Heart right ventricle (tissue), 16 donors: Measurements from ENCODE around the gene MYH11. TPM values are rescaled to one million over a fixed set of nuclear protein-coding genes. Genes with fewer than 3 reads are reported as not detected.
"Not testable (repeated sequence)": the region's sequence is repeated elsewhere in the genome, so short reads cannot be mapped to it uniquely, and the experiment has no call there.

Experiments used
- ATAC-seq, 8 donors: fragments of 200-7000 bp; cut with Tn5 transposase; one replicate each; pipeline ENCODE4 v1.9.1; 2020; ENCODE audit warnings: mild to moderate bottlenecking in 8 of 8, moderate library complexity in 8 of 8, moderate number of reproducible peaks in 1 of 8
- DNase-seq, 2 donors: peaks; one replicate each; pipeline ENCODE4 v3.0.0-alpha.2; 2020
- H3K27ac ChIP-seq, 10 donors: fragments of 200-600 bp; sonication (generic) in 2 of 10; one replicate each; pipeline versions ENCODE4 v1.5.0 to v1.8.0; 2020 to 2022; ENCODE audit warnings: mild to moderate bottlenecking in 3 of 10
- H3K27me3 ChIP-seq, 7 donors: fragments of 200-600 bp; one replicate each; pipeline ENCODE4 v1.8.0; 2021 to 2022; ENCODE audit warnings: mild to moderate bottlenecking in 2 of 7
- H3K36me3 ChIP-seq, 9 donors: fragments of 200-600 bp; sonication (generic) in 1 of 9; one replicate each; pipeline versions ENCODE4 v1.5.0 to v1.8.0; 2020 to 2022; ENCODE audit warnings: mild to moderate bottlenecking in 2 of 9
- H3K4me1 ChIP-seq, 9 donors: fragments of 200-600 bp; sonication (generic) in 1 of 9; one replicate each; pipeline versions ENCODE4 v1.5.0 to v1.8.0; 2020 to 2022; ENCODE audit warnings: mild to moderate bottlenecking in 4 of 9
- H3K4me3 ChIP-seq, 10 donors: fragments of 200-600 bp; sonication (generic) in 2 of 10; one replicate each; pipeline versions ENCODE4 v1.5.0 to v1.8.0; 2020 to 2022; ENCODE audit warnings: mild to moderate bottlenecking in 7 of 10, moderate library complexity in 2 of 10
- H3K9me3 ChIP-seq, 11 donors: fragments of 200-600 bp in 10 of 11; sonication (generic) in 2 of 11; one replicate each; pipeline versions ENCODE4 v1.5.0 to v1.8.0; 2013 to 2022; ENCODE audit warnings: mild to moderate bottlenecking in 2 of 11, control low read depth in 1 of 11, moderate library complexity in 1 of 11
- CTCF ChIP-seq, 9 donors: fragments of 200-600 bp; sonication (generic) in 2 of 9; IDR thresholded peaks; one replicate each; pipeline versions ENCODE4 v1.5.0 to v1.8.0; 2021 to 2022; ENCODE audit warnings: antibody characterized with exemption in 9 of 9, mild to moderate bottlenecking in 5 of 9, moderate library complexity in 1 of 9
- WGBS, 2 donors: extraction: QIAGEN DNeasy Blood & Tissue Kit; methylation state at CpG; one replicate each; pipeline ENCODE4 v1.1.7; 2013; ENCODE audit warnings: inconsistent platforms in 1 of 2; 5-methylcytosine and 5-hydroxymethylcytosine counted together
- intact Hi-C, 10 donors: fragments of 100-400 bp; cut with DNase I; formaldehyde crosslinking; loops; one replicate each; pipeline versions ENCODE4 v1.11.1 to v1.14.2; 2022
- polyA plus RNA-seq, 2 donors: library from polyadenylated mRNA; stranded (reverse); fragments of 200-250 nt; gene quantifications; one replicate each; pipeline ENCODE4 v1.2.3, GENCODE V29; 2013
- total RNA-seq, 10 donors: library from RNA; stranded (reverse); fragmentation: NEBNext Ultra II Directional in 3 of 10; extraction: Animal tissue kit (Norgen Biotek cat#: 25700) in 3 of 10; gene quantifications; one replicate each; pipeline versions ENCODE4 v1.2.1 to v1.2.4, GENCODE V29; 2021 to 2023
- donor health status: Arrhythmogenic right ventricular cardiomyopathy.
- donor health status: ischemic (EF 13 %, LVEDD 7.1; RV severe dilation, severe dysfunction).
- donor health status: healthy with polysubstance abuse.
- donor health status: DM: no; HTN: yes; CAD: no.
- donor health status: DM: no; HTN: no; CAD: no.
- donor health status: ischemic (EF 25% LVEDD 6.9; RV normal size, moderate dysfunction).
- donor health status: ischemic (EF 25% LVEDD 5.7; RV mildly dilated, moderate dysfunction).
- donor health status: healthy.
- donor health status: DM: yes; HTN: yes; CAD: no.
- donor health status: Ischemic cardiomyopathy.
- donor health status: ischemic (EF 35%, LVEDD 5.7; RV mildly dilated, moderate dysfunction).
- donor health status: nonischemic (EF 11% LVEDD 7.7; RV severe dilation, severe dysfunction).
- donor health status: DM: yes; HTN: yes; CAD: no.
- donor health status: PGD.
- donor health status: ischemic (EF 29% LVEDD 5.4; RV normal size, mild dysfunction).
- donor health status: nonischemic (EF 23%, LVEDD 6.1; RV moderate dilation, normal function).

The MYH11 gene
- total and polyA plus RNA-seq, 12 donors: 9.8 to 46.7 (median 23.5) TPM

- Histone ChIP-seq H3K36me3 (peaks cover 0 to 79% (median 35%) of the 10 kb centered on the region in 9 donors), H3K27me3 (no peaks in the 10 kb centered on the region), H3K4me1 (peaks cover 0 to 14% (median 0%) of the 10 kb centered on the region in 9 donors), H3K9me3 (no peaks in the 10 kb centered on the region), H3K27ac (no peak overlapping the region), H3K4me3 (no peak overlapping the region)
- WGBS, 2 donors: 88 to 89% methylated on average over 11 of the region's 11 CpGs
- ATAC-seq (no peak), DNase-seq (no peak)
- intact Hi-C loops: loop anchor here in 8 of 10 donors (5.0 to 10.0 kb wide), 6 partner anchors 57 to 277 kb away; partner anchors contain the start of gene MARF1 (in 4 of the 8)
- TF ChIP-seq CTCF (IDR thresholded peaks at IDR 0.05): no peak
These were observed 154.6 kb downstream of the MYH11 start for GRCh38 chr16:15701975-15702970.

- no peak overlapping the region for H3K27ac ChIP-seq
- no peak for DNase-seq
- intact Hi-C loops: loop anchor here in 8 of 10 donors (5.0 to 10.0 kb wide), 6 partner anchors 57 to 277 kb away; partner anchors contain the start of gene MARF1 (in 4 of the 8)
These were observed 155.5 kb downstream of the MYH11 start for GRCh38 chr16:15701367-15701766.

GRCh38 chr16:15699819-15700218 is 157.0 kb downstream of the MYH11 start:
- Histone ChIP-seq H3K4me1 (peaks cover 0 to 10% (median 0%) of the 10 kb centered on the region in 9 donors), H3K36me3 (peaks cover 0 to 83% (median 47%) of the 10 kb centered on the region in 9 donors), H3K27ac (no peak overlapping the region), H3K4me3 (no peak overlapping the region), H3K9me3 (no peaks in the 10 kb centered on the region), H3K27me3 (no peaks in the 10 kb centered on the region)
- no peak for ATAC-seq
- intact Hi-C loops: loop anchor here in 9 of 10 donors (2.0 to 10.0 kb wide), 8 partner anchors 19 to 275 kb away; partner anchors contain the start of gene MARF1 (in 4 of the 9)
- TF ChIP-seq CTCF (IDR thresholded peaks at IDR 0.05): no peak
- WGBS, 2 donors: 95 to 98% methylated on average over 12 of the region's 12 CpGs
- no peak for DNase-seq

More at GRCh38 chr16:15701367-15701766, 155.5 kb downstream of the MYH11 start:
- H3K4me3 ChIP-seq: no peak overlapping the region
- H3K4me1 ChIP-seq: peaks cover 0 to 14% (median 0%) of the 10 kb centered on the region in 9 donors
- H3K9me3 ChIP-seq: no peaks in the 10 kb centered on the region
- WGBS, 2 donors: 93 to 95% methylated on average over 6 of the region's 6 CpGs
- ATAC-seq: no peak
- H3K27me3 ChIP-seq: no peaks in the 10 kb centered on the region
- TF ChIP-seq CTCF (IDR thresholded peaks at IDR 0.05): no peak
- peaks cover 0 to 79% (median 44%) of the 10 kb centered on the region in 9 donors for H3K36me3 ChIP-seq

GRCh38 chr16:15694499-15694898 is 162.3 kb downstream of the MYH11 start:
- Histone ChIP-seq H3K4me3 (no peak overlapping the region), H3K9me3 (no peaks in the 10 kb centered on the region), H3K27me3 (no peaks in the 10 kb centered on the region), H3K4me1 (no peaks in the 10 kb centered on the region), H3K27ac (no peak overlapping the region), H3K36me3 (peaks cover 0 to 100% (median 69%) of the 10 kb centered on the region in 9 donors)
- ATAC-seq (no peak), DNase-seq (no peak)
- intact Hi-C loops: loop anchor here in 1 of 10 donors (10.0 kb wide), 1 partner anchor 160 kb away; no protein-coding TSS in a partner anchor
- no peak for TF ChIP-seq CTCF (IDR thresholded peaks at IDR 0.05)
- 77 to 84% methylated on average over 5 of the region's 5 CpGs for WGBS, 2 donors

DNA sequence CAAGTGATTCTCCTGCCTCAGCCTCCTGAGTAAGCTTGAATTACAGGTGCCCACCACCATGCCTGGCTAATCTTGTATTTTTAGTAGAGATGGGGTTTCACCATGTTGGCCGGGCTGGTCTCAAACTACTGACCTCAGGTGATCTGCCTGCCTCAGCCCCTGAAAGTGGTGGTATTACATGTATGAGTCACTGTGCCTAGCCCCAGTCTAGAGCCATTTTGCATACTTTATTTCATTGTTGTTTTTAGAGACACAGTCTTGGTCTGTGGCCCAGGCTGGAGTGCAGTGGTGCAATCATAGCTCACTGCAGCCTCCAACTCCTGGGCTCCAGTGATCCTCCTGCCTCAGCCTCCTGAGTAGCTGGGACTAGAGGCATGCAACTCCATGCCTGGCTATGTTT is 164.3 kb downstream of the MYH11 start:
- not testable (repeated sequence) for ATAC-seq, H3K27me3 ChIP-seq, DNase-seq, H3K4me3 ChIP-seq, H3K4me1 ChIP-seq, H3K27ac ChIP-seq, H3K9me3 ChIP-seq
- peaks cover 2 to 100% (median 58%) of the 10 kb centered on the region in 9 donors for H3K36me3 ChIP-seq
- WGBS, 2 donors: 100% methylated on average over 1 of the region's 1 CpG
- intact Hi-C loops: loop anchor here in 1 of 10 donors (10.0 kb wide), 1 partner anchor 158 kb away; no protein-coding TSS in a partner anchor
